GM21737 (cell line): ENCODE measurements around the gene R3HDM2.
"Not testable (repeated sequence)": the region's sequence is repeated elsewhere in the genome, so short reads cannot be mapped to it uniquely, and the experiment has no call there.

Experiments
- ATAC-seq: cut with Tn5 transposase; IDR thresholded peaks from one replicate; pipeline ENCODE4 v1.9.1; 2021; ENCODE audit warnings: mild to moderate bottlenecking, moderate library complexity; ENCODE audit not compliant: unreplicated experiment

The R3HDM2 gene

DNA sequence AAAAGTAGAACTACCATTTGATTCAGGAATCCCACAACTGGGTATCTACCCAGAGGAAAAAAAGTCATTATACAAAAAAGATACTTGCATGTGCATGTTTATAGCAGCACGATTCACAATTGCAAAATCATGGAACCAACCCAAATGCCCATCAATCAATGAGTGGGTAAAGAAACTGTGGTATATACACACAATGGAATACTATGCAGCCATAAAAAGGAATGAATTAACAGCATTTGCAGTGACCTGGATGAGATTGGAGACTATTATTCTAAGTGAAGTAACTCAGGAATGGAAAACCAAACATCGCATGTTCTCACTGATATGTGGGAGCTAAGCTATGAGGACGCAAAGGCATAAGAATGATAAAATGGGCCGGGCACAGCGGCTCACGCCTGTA is 154.6 kb downstream of the R3HDM2 start:
- ATAC-seq, result not testable (repeated sequence)

DNA sequence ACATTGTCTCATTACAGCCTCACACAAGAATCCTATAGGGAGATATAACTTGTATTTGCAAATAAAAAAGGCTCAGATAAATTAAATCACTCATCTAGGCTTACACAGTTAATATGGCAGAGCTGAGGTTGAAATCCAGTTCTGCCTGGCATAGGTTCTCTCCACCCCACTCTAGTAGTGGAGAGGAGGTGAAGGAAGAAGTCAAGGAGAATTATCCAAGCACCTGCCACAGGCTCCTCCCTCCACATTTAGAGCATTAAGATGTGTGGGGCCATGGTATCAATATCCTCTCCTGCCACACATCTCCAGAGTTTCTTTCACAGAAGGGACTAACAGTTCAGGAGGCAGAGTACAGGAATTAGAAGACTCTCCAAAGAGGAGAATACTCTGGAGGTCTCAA is 157.3 kb downstream of the R3HDM2 start:
- no peak for ATAC-seq

DNA sequence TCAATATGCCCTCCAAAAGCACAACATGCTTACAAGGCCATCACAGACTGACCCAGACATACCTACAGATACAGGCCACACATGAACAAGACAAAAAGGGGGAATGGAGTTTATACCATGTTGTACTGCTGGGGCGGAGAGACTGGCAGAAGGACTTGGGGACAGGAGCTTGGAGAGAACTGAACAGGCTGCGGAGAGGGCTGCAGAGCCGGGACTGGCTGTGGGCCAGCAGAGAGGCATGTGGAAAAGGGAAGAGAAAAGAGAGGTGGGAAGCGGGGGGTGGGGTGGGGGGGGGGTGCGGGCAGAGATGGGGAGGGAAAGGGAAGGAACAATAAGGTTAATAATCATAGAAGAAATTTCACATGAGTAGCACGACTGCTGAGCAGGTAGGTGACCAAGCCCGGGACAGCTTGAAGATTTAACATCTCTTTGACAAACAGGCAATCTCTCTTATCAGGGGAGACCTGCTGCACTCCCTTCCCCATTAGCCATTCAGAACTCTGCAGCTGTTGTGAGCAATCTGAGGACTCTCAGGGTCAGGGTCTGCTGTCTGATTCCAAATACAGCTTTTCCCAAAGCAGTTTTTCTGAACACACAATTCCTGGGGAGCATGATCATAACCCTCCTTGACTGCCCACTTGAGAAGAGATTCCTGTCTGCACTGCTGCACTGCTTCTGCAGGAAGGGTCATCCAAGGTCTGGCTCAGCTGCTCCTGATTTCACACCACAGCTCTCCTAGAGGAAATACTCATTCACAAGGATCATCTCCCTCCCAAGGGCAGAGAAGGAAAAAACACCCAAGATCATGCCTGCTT is 158.3 kb downstream of the R3HDM2 start:
- ATAC-seq, result no peak

DNA sequence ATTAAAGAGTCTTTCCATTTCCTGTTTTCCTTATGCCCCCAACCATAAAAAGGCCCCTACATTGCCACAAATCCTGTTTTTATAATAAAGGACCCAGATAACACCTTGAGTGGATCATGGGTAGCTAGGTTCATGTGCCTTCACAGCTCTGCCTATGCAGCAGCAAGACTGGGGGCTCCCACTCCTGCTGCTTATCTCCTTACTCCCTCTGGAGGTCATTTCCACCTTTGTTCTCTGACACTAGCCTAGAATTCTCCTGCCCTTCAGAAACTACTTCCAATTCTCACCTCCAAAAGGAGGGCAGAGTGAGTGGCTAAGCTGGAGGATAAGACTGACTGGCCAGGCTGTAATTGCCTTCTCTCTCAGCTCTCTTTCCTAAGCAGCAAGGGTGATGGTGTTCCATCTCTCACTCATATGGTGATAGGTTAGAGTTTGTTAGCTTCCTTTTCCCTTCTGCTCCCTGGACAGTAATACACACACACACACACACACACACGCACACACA is 159.8 kb downstream of the R3HDM2 start:
- ATAC-seq, result no peak

DNA sequence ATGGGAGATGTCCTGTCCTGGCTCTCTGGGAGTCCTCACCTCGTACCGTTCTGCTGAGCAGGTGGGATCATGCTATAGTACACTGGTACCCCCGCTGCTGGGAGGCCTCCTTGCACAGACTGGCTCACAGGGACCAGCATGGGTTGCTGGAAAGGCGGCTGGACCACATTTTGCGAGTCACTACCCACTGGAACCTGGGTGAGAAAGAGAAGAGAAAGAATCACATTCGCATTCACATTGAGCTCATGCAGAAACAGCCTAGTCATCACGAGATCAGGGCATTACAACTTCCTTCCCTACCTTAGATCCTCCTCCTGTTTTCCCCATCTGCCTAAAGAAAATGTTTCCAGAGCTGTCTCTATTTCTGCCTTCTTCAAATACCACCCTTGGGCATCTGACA is 162.6 kb downstream of the R3HDM2 start:
- no peak for ATAC-seq

DNA sequence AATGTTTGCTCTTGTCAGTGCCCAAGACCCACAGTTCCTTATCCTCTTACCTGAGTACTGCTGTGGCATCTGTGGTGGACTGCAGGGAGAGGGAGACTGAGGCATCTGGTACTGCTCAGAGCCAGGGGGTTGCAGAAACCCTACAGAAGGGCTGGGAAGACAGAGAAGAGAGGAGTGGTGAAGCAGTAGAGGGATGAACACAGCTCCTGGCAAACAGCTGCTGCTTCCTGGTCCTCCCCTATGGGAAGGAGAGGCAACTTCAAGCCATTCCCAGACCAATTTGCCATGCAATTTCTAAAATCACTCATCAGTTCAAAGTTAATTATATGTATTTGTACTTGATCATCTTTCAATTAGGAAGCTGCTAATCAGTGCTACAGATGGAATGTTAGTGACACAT is 164.2 kb downstream of the R3HDM2 start:
- no peak for ATAC-seq

DNA sequence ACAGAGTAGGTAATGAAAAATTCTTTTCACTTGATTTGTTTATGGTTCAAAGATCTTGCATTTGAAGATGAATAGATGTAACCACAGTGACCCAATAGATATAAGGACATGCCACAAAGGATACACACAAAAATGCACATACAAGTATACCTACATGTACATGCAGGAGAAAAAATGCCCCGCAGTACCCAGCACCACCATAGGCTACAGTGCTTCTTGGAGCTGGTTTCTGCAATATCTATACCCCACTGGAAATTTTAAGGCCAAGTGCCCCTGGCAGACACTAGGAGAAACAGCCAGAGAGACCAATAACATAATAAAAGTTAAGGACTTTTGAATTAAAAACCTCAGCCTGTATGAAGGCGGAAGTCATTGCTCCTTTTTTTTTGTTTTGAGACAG is 167.7 kb downstream of the R3HDM2 start:
- no peak for ATAC-seq

DNA sequence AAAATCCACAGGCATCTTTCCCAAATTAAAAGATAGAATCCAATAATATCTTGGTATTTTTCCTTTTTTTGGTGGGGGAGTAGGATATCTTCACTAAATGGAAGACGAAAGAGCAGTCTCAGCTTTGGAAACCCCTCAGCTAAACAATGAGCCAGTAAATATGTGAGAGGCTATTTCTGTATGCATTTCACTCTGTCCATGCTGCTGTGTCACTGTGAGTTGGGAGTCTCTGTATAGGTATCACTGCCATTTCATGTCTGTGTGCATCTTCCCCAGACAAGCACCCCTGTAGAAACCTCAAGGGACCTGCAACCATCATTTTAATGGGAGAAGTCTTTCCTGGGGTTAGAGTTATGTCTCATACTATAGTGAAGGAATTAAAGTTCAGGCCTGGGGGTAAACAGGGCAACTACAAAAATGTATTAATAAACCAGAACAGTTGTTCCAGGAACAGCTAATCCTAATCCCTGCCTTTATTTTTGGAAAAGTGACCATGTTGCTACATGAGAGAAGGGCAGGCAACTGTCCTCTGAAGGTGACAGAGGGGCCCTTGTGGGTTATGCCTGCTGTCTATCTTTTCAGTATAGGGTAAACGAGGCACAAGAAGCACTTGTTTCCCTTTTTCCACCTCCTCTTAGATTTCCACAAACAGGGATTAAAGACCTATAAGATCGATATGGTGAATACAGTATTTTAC is 168.6 kb downstream of the R3HDM2 start:
- no peak for ATAC-seq

DNA sequence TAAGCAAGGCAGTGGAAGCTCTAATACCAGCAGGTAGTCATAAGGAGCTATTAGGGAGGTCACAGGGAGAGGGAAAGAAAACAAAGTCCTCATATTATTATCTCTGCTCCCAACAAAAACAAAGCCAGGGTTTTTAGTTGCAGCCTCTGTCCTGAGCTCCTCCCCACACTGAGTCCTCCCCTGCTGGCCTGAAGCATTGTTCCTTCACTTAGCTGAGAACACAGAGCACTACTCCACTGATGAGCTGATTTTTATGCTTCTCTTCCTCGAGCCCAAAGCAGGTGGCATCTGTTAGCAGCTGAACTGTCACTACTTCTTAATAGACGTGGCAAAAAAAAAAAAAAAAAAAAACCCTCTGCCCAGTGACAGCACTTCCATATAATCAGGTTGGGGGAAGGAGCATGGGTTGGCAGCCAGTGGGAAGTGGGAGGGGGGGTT is 169.4 kb downstream of the R3HDM2 start:
- ATAC-seq, result no peak

DNA sequence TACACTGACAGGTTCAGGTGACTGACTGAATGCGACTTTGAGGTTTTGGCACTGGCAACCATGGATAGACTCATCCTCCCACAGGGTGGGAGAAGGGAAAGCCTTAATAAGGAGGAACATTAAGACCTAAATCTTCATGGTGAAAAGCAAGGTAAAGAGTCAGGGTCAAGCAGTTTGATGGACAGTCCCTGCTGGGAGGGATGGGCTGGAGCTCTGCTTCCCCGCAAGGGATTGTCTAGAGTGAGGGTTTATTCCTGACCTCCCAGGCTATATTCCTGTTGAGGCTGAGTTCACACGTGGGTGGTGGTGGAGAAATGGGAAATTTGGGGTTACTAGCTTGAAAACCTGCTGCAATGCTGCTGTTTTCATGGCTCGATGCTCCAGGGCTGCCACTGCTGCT is 170.5 kb downstream of the R3HDM2 start:
- ATAC-seq, result no peak

DNA sequence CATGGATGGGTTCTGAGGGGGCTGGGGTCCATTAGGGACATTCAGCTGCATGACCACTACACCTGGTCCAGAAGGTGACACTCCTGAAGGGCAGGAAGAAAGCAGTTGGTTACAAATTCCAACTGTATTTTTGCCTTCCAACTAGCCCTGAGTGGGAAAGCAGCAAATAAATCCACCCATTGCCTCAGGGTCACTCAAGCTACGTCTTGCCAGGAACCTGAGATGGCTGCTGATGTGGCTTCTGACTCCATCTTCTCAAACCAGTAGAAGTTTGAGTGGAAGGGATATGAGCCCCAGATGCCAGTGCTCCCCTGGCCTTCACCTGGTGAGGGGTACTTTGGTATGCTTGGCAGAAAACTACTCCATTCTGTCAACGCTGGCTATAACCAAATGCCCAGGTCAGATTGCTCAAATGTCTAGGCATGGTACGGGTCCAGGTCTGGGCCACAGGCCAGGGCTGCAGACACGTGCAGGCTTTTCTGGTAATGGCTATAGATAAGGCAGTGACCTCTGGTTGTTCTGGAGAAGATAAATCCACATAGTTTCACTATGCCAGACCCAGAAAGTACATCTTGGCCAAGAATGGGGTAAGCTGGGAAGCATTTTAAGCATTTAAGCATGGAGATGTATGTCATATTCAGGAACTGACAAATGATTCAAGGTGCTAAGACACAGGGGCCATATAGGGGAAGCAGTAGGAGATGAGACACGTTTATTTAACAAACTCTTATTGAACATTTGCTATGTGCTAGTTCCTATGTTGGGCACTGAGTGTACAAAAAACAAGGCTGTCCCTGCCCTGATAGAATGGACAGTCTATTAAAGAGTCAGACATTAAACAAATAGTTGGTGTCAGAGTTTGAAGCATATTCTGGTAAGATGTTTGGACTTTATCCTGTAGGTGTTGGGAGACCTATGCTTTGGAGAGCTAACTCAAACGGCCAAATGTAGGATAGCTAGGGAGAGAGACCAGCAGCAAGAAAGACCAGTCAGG is 171.6 kb downstream of the R3HDM2 start:
- no peak for ATAC-seq

DNA sequence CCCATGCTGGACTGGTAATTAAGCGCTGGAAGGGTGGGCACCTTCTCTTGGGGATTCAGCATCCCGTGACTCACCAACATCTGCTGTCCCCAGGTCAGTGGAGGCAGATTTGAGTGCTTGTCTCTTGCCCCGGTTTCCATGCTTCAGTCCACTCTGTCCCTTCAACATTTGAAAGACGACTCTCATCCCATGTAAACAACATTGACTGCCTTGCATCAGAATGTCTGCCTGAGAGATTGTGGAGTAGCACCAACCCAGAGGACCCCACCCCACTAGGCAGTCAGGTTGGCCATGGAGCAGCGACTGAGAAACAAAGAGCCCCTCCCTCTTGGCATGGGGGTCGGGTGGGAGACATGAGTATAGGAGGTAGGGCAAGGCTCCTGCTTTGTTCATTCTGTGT is 174.9 kb downstream of the R3HDM2 start:
- ATAC-seq, result no peak

DNA sequence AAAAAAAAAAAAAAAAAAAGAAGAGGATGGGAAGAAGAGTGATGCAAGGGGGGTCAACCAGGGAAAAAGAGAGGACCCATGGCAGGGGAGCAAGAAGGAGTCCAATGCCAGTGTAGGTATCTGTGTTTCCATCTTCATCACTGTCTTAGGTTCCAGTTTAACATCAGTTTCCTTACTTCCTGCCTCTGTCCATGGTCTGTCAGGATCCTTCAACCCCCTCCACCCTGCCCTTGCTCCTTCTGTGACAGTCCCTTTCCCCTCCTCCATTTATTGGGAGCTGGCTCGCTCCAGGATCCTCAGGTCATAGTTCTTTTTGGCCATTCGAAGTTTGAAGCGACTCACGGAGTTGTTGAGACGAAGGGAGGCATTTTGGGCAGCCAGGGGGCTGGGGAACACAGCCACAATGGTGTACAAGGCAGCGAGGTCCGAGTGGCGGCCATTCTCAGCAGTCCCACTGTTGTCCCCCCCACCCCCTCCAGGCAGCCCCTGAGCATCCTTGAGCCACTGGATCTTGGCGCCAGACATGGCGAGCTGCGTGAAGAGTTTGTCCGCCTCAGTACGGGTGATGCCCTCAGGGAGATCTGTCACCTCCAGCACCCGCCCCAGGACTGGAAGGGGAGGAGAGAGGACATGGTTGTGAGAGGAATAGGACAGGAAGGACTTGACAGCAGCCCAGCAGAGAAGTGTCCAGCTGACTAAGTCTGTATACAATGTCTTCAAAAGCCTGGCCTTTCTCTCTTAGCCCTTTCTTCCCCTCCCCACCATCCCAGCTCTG is 176.2 kb downstream of the R3HDM2 start:
- ATAC-seq, result no peak

DNA sequence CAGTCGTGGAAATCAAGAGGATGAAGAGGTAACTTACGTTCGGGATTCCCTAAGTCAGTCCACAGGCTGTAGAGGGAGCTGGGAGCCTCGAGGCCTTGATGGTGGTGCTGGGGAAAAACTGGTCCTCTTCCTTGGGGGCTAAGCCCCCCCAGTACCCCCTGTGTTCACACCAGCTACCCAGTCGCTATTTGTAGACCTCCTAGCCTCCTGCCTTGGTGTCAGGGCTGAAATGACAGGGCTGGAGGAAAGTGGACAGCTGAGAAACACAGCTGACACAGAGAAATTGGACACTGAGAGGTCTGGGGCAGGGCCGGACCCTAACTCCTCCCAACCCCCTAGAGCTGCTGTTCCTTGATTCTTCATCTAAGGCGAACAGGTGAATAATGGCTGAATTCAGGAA is 179.9 kb downstream of the R3HDM2 start, which contains the start of gene STAC3:
Gene STAC3, minus strand, starts transcription at position 232 of the 400 bp plus-strand sequence. CDS start 1,551 bp downstream, outside the sequence.
- no peak for ATAC-seq

DNA sequence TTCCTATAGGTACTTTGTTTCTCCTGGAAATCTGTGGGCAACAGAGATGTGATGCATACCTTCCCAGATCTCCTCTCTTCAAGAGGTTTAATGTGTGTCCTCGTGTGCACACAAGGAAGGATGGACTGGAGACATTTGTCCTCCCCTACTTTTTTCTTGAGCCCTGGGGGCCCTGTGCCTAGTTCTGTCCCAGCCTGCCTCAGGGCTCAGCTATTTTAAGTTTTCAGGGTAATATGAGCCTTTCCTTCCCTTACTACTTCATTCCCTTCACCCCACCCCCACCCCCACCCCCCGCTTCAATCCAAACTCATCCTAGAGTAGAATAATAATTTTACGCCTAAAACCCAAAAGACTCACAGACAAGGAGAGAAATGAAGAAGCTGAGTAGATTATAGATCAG is 180.3 kb downstream of the R3HDM2 start:
- ATAC-seq, result no peak

DNA sequence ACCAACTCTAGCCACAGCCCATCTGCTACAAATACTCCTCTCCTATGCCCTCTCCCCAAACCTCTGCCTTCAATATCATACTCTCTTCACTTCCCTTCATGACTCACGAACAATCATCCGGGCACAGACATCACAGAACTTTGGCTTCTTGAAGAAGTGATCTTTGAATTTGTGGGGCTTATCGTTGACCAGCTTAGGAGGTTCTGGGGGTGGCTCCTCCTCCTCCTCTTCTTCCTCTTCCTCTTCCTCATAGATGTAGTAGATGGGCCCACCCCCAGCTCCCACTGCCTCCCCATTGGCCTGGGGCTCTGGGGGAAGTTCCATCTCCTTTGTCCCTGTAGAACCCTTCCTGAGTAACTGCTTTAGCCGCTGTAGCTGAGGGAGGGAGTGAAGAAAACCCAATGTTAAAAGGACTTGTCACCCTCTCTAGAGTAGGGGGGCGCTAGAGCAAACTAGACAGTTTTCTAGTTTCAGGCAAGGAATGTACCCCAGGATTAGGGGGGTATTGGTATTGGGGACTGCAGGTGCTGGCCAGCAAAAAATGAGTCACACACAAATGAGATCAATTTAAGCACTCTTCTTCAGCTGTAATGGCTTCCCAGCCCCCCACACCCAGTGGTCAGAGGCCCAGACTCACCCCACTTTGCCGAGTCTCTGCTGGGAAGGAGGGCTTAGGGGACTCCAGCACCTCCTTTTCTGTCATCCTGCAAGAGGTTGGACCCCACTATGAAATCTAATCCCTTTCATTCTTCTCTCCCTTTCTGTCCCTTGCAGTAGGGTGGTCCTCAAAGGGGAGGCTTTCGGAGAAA is 181.7 kb downstream of the R3HDM2 start:
- ATAC-seq, result no peak

DNA sequence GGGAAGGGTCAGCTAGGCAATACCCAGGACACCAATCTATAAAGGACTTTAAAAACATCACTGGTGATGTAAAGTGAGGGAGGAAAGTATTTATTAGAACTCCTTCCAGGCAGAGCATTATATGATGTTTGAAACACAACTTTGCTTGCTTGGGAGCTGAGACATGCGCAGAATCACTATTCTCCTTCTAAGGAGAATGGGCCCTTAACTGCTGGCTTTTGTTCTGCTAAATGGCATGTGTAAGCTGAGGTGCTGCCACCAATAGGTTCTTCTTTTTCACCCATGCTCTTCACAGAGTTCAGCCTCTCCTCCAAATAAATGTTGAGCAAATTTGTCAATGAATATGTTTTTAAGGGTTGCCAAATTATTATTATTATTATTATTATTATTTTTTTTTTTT is 183.8 kb downstream of the R3HDM2 start:
- no peak for ATAC-seq

DNA sequence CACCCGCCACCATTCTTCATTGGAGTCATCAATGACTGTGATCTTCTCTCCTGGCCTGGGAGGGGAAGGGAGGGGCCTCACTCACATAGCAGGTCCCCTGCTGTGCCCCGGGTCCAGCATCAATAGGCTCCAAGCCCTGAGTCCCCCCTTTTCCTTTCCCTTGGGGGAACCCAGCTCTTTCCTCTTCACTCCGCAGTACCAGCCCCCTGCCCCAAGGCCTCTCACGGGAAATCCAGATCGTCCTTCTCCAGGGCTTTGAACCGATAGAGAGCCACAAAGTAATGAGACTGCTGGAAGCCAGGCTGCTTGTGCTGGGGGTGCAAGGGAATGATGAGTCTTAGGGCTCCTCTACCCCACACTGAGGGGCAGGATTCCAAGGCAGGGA is 186.5 kb downstream of the R3HDM2 start:
- no peak for ATAC-seq
